Fibroblast of skin of right biceps (primary cell): ENCODE measurements around the gene DBET.
A peak's percentile ranks its signal among the peaks of the same experiment; 100 is the strongest.
"Not testable (repeated sequence)": the region's sequence is repeated elsewhere in the genome, so short reads cannot be mapped to it uniquely, and the experiment has no call there.

Experiments
- DNase-seq: peaks from one replicate; pipeline ENCODE4 v3.0.0-alpha.2; 2013

The DBET gene

GRCh38 chr4:190064342-190064741 lies at the start of gene DBET:
Gene DBET, plus strand, starts transcription at chr4:190064502.
- DNase-seq, result not testable (repeated sequence)

GRCh38 chr4:190014771-190015537 lies 49.3 kb upstream of the DBET start:
- DNase-seq, result peak; percentile 20

- no peak for DNase-seq
Observed at GRCh38 chr4:190015538-190016368, 48.5 kb upstream of the DBET start.

GRCh38 chr4:190016369-190017289 lies 47.7 kb upstream of the DBET start:
- no peak for DNase-seq

- no peak for DNase-seq
Observed at GRCh38 chr4:190017357-190018200, 46.7 kb upstream of the DBET start.

DNA sequence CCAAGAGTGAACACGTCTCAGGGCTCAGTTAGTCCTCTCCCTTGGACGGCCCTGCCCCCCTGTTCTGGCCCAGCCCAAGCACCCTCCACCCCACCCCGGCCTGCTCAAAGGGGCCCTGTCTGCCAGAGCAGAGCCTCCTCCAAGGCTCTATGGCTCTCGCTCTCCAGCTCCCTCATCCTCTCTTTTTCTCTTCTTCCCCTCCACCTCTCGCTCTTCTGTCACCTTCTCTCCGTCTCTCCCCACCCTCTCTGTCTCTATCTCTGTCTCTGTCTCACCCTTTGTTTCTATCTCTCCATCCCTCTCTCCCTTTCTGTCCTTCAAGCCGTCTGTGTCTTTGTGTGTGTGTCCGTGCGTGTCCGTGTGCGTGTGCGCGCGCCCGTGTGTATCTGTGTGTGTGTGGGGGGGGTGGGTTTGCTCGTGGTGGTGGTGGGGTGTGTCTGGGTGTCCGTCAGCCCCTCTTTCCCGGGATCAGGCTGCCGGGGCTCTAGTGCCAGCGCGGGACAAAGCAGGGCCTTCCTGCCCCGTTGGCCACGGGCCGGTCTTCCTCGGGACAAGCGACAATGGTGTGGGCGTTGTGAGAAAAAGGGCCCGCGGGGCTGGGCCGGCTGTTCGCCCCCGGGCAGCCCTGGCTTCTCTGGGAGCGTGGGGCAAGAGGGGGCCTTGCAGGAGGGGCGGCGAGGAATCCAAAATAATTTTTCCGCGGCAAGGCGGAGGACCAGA lies 45.9 kb upstream of the DBET start:
- DNase-seq, result no peak

DNA sequence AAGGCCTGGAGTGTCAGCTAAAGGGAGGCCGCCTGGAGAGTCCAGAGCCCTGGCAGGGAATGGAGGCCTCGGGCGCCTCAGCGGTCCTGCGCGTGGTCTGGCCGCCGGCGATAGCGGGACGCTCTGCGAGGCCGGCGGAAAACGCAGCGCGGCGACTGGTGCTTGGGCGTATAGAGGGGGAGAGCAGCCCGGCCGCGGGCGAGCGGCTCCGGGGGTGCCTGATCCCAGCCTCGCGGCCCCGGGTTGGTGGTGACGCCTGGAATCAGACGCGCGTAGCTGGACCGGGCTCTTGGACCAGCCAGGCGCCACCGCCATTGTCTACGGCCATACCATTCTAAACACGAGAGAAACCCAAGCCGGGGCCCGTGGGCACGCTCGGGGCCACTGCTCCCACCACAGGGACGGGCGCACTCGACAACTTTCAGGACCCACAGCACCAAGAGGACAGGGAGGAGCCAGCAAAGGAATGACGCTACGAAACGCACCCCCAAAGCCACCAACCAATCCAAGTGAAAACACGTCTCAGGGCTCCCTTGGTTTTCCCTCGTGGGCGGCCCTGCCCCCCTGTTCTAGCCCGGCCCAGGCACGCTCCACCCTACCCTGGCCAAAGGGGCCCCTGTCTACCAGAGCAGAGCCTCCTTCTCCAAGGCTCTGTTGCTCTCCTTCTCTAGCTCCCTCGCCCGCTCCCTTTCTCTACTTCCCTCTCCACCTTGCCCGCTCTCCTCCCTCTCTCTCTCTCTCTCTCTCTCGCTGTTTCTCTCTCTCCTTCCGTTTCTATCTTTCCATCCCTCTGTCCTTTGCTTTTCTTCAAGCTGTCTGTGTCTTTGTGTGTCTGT lies 45.1 kb upstream of the DBET start:
- no peak for DNase-seq

- DNase-seq, result not testable (repeated sequence)
Observed at GRCh38 chr4:190019859-190020463, 44.3 kb upstream of the DBET start.

DNA sequence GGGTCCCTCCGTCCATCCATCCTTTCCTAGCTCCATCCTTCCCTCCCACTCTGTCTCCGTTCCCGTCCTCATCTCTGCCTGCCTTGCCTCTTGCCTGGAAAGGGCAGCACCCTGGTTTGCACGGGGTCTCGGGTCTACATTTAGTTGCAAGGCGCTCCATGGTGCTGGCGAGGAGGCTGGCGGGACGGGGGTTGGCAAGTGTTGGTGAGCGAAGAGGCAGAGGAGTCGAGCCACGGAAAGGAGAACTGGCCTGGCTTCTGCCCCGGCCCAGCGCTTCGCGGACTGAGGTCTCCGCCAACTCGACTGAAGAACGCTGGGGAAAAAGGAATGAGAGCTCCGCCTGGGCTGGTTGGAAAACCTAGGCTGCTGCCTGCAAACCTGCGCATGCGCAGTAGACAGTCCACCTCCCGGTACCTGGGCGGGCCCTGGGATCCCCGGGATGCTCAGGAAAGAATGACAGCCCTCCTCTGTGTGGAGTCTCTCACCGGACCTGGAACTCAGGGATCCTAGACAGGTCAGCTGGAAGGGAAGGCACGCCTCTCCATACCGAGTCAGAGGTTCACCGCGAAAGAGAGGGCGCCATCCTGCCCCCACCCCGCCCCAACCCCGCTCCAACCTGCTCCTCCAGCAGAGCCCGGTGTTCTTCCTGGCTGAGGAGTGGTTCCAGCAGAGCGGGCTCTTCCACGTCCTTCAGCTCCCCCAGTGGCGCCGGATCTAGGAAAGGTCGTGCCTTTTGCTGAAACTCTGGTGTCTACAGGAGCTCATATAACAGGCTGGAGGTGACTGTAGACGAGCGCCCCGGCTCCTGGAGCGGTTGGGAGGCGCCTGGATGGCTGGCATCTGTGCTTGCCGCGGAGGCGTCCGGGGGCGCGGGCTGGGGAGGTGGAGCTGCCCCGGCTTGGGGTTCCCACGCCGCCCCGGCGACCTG lies 43.2 kb upstream of the DBET start:
- DNase-seq, result peak; percentile 30

DNA sequence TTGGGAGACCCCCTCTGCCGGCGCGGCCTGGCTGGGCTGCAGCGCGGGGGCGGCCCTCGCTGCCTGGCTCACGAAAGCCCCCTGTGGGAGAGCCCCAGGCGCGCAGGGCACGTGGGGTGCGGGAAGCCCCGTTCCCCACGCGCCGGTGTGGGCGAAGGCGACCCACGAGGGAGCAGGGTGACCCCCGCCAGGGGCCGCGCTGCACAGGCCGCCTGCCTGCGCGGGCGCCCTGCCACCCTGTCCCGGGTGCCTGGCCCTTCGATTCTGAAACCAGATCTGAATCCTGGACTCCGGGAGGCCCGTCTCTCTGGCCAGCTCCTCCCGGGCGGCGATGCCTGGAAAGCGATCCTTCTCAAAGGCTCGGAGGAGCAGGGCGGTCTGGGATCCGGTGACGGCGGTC lies 42.3 kb upstream of the DBET start:
- not testable (repeated sequence) for DNase-seq

DNA sequence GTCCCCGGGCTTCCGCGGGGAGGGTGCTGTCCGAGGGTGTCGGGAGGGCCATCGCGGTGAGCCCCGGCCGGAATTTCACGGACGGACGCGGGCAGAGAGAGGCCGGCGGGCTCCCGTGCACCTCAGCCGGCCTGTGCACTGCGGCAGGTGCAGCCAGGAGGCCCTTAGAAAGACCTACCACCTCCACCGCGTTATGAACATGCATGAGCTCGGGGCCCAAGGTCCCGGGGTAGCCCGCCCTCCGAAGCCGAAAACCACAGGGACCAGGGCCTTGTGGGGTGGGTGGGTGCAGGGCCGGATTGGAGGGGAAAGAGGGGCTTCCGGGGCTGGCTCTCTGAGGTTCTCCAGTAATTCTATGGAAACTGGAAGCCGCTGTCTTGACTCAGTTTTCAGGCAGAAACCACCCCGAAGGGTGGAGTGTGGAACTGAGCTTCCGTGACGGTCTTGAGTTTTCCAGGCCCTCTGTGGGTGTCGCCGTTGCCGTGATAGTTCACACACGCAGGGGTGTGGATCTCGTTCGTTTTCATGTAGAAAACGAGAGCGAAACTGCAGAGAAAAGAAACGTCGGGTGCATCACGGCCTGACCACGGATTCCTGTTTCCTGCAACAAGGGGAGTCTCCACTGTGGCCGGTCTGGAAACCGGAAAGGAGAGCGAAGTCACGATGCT lies 41.6 kb upstream of the DBET start:
- DNase-seq, result not testable (repeated sequence)

DNA sequence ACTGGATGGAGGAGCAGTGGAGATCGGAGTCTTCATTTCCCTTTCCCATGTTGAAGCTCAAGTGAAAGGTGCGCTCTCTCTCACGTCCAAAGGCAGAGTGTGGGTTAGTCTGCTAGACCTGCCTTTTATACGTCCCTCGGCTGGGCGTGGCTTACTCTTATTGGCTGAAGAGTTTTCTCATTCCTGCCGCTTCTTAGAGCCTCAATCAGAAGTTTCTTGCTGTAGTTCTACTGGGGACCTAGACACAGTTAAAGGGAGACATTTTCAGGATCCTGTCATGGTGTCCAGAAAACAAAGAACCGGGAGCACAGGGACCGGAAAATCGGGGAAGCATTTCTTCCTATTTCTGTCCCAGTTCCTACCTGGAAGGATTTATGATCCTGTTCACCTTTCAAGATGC lies 37.1 kb upstream of the DBET start, which contains the start of gene FRG2:
Gene FRG2 (minus strand): TSS at position 101 of the 400 bp plus-strand sequence. CDS start 52 bp downstream, at position 49.
- DNase-seq, result not testable (repeated sequence)

GRCh38 chr4:190031264-190031663 lies 33.0 kb upstream of the DBET start:
- not testable (repeated sequence) for DNase-seq

DNA sequence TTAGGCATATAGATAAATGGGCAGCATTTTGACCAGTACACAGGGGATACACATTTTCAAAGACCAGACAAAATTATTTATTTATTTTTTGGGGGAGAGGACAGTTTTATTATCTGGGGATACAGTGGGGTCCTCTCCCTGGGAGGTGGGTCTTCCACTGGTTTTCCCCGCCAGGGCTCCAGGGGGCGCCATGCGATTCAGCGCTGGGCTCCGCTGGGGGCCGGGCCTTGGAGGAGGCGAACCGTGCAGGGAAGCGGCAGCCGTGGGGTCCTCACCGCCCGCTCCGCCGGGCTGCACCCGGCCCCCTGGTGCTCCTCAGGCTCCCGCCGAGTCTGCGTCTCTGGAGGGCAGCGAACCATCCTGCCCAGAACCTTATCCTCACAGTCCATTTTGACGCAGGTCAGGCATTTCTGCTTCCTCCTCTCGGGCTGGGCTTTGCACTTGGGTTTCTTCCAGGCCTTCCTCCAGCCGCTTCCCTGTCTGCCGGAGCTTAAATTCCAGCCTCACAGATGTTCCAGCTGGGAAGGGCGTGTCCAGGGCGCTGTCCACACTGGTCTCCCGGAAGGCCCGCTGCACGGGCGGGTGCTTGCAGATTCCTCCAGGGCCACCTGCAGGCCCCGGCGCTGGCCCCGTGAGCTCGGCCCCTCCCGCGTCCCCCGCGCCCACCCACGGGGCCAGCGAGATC lies 26.5 kb upstream of the DBET start:
- not testable (repeated sequence) for DNase-seq

DNA sequence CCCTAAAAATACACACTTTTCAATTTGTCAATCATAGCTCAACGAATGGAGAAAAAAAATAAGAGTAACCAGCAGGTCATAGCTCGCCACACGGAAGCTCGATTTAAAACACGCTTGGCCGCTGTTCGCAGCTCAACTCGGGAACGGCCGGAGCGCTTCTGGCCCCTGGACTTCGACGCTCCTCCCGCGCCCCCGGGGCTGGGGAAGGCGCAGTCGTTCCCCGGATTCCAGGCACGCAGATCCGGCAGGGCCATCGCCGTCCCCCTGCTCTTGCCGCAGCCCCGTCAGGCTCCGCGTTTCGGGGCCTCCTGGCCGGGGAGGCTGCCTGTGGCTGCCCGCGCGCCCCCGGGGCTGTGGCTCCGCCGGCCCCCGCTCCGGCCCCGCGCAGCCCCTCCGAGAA lies 23.4 kb upstream of the DBET start:
- not testable (repeated sequence) for DNase-seq

DNA sequence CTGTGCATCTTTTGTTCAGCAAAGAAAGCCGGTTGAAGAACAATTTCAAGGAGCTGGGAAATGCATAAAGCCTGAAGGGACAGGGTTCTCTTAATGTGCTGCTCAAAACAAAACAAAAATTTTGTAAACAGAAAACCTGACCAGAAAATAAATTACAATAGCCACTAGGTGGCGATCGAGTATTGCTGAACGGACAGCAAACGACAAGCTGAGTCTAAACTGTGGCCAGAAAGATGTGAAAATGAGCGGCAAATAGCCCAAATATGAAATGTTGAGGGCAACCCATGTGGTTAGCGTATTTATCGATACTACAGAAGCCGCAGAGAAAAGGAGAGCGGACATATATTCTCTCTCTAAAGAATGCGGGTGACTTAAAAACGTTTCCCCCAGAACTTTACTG lies 16.7 kb upstream of the DBET start:
- DNase-seq, result not testable (repeated sequence)
